CD4-positive, alpha-beta T cell treated with Interferon gamma for 1 hour (primary cell): ENCODE data around the gene C4orf36.
"Not testable (repeated sequence)": the region's sequence is repeated elsewhere in the genome, so short reads cannot be mapped to it uniquely, and the experiment has no call there.

Experiments
- DNase-seq: peaks from one replicate; pipeline ENCODE4 v3.0.0-alpha.2; 2020

C4orf36 gene

GRCh38 chr4:86916392-86916791 is 24.2 kb upstream of the C4orf36 start:
- DNase-seq: no peak

GRCh38 chr4:86910820-86911684 is 18.8 kb upstream of the C4orf36 start:
- no peak for DNase-seq

- no peak for DNase-seq
These were observed 18.1 kb upstream of the C4orf36 start for GRCh38 chr4:86910369-86910768.

- no peak for DNase-seq
These were observed 17.5 kb upstream of the C4orf36 start for GRCh38 chr4:86909546-86910295.

- no peak for DNase-seq
These were observed 16.0 kb upstream of the C4orf36 start for GRCh38 chr4:86908251-86908657.

GRCh38 chr4:86901864-86902263 is 9.6 kb upstream of the C4orf36 start:
- no peak for DNase-seq

- no peak for DNase-seq
These were observed 6.3 kb upstream of the C4orf36 start for GRCh38 chr4:86898562-86898961.

- DNase-seq: no peak
These were observed 4.4 kb upstream of the C4orf36 start for GRCh38 chr4:86896596-86896995.

- DNase-seq: no peak
These were observed 3.7 kb upstream of the C4orf36 start for GRCh38 chr4:86895692-86896488.

GRCh38 chr4:86894455-86894854 is 2.2 kb upstream of the C4orf36 start:
- DNase-seq: no peak

GRCh38 chr4:86893136-86893535 is 914 bp upstream of the C4orf36 start:
- DNase-seq: no peak

- DNase-seq: no peak
These were observed 376 bp upstream of the C4orf36 start for GRCh38 chr4:86892636-86892960.

GRCh38 chr4:86890790-86891189 is 1.4 kb downstream of the C4orf36 start:
- DNase-seq: no peak

GRCh38 chr4:86879641-86880040 is 12.6 kb downstream of the C4orf36 start:
- DNase-seq: no peak

GRCh38 chr4:86878640-86879039 is 13.6 kb downstream of the C4orf36 start:
- no peak for DNase-seq

GRCh38 chr4:86876894-86877685 is 15.1 kb downstream of the C4orf36 start:
- DNase-seq: no peak

- not testable (repeated sequence) for DNase-seq
These were observed 16.8 kb downstream of the C4orf36 start for GRCh38 chr4:86875436-86875835.

GRCh38 chr4:86872135-86872534 is 20.1 kb downstream of the C4orf36 start:
- DNase-seq: no peak

- no peak for DNase-seq
These were observed 21.7 kb downstream of the C4orf36 start for GRCh38 chr4:86870442-86871069.

GRCh38 chr4:86857341-86858052 is 34.7 kb downstream of the C4orf36 start:
- DNase-seq: no peak

- DNase-seq: no peak
These were observed 35.3 kb downstream of the C4orf36 start for GRCh38 chr4:86856896-86857295.
